Measurements from ENCODE around the gene RBFOX2. TPM values are rescaled to one million over a fixed set of nuclear protein-coding genes. Genes with fewer than 3 reads are reported as not detected.

Gene RBFOX2
- total RNA-seq, 3 donors from 2014 or later, result 63.4 to 97.3 (median 85.5) TPM

DNA sequence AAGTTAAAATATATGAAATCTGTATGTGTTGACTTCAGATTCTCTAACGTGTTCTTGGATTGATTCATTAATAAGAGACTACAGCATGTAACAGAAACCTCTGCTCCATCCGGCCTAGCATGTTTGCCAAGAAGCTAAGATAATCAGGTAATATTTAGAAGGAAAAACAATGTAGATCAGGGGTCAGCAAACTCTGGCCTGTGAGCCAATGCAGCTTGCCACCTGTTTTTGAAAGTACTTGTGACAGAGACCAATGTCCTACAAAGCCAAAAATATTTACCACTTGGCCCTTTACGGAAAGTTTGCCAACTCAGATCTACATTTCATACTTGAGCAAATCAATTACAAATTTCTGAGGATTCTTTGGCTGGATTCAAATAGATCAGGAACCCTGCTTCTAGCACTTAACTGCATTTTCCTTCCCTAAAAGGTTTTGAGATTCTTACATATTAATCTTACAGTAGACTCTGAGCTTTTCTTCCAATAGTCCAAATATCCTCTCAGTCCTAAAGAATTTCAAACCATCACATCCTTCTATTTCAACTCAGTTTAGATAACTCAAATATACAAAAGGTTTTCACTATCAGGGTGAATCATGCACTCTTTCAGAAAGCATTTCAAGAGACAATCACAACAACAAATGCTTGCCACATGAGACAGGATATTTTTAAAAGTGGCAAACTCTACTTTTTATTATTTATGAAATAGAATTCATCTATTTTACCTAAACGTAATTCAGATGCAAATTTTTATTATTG lies 281.5 kb downstream of the RBFOX2 start:
- no peak overlapping the region for H3K27ac ChIP-seq
- H3K9me3 ChIP-seq, result no peaks in the 10 kb centered on the region
- H3K27me3 ChIP-seq, result no peaks in the 10 kb centered on the region
- H3K4me1 ChIP-seq, result no peaks in the 10 kb centered on the region
- intact Hi-C loops (cut with DNase I; ENCODE audit: low total_unique reads), result no loop called here
- H3K4me3 ChIP-seq, result no peak overlapping the region
- DNase-seq (ENCODE audit: low spot score in 2 of 2), result no peak
- H3K36me3 ChIP-seq, result no peaks in the 10 kb centered on the region
- TF ChIP-seq, protein P1, sequence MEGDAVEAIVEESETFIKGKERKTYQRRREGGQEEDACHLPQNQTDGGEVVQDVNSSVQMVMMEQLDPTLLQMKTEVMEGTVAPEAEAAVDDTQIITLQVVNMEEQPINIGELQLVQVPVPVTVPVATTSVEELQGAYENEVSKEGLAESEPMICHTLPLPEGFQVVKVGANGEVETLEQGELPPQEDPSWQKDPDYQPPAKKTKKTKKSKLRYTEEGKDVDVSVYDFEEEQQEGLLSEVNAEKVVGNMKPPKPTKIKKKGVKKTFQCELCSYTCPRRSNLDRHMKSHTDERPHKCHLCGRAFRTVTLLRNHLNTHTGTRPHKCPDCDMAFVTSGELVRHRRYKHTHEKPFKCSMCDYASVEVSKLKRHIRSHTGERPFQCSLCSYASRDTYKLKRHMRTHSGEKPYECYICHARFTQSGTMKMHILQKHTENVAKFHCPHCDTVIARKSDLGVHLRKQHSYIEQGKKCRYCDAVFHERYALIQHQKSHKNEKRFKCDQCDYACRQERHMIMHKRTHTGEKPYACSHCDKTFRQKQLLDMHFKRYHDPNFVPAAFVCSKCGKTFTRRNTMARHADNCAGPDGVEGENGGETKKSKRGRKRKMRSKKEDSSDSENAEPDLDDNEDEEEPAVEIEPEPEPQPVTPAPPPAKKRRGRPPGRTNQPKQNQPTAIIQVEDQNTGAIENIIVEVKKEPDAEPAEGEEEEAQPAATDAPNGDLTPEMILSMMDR (IDR thresholded peaks at IDR 0.05), result no peak
- TF ChIP-seq POLR2A (IDR thresholded peaks at IDR 0.05) (no peak), POLR2AphosphoS5 (IDR thresholded peaks at IDR 0.05) (no peak)

DNA sequence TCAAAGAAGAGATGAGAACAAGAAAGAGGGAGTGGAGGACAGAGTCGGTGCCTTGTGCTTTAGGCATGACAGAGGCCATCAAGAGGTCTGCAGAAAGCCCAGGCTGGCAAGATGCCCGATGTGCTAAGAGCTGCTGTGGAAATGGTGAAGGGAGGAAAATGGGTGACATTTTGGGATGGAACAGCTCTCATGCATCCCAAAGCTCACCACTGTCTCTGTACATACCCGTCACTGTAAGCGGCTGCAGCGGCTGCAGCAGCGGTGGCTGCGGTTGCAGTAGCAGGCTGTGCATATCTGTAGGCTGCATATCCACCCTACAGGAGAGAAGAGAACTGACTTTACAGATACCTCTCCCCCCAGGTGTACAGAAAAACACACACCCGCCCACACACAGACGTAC lies 282.4 kb downstream of the RBFOX2 start:
- H3K9me3 ChIP-seq, result no peaks in the 10 kb centered on the region
- H3K4me3 ChIP-seq, result no peak overlapping the region
- no peak overlapping the region for H3K27ac ChIP-seq
- no peak for TF ChIP-seq POLR2AphosphoS5 (IDR thresholded peaks at IDR 0.05)
- no peak for TF ChIP-seq POLR2A (IDR thresholded peaks at IDR 0.05)
- TF ChIP-seq, protein P1 (IDR thresholded peaks at IDR 0.05), result no peak
- no peaks in the 10 kb centered on the region for H3K27me3 ChIP-seq
- no peaks in the 10 kb centered on the region for H3K36me3 ChIP-seq
- intact Hi-C loops (cut with DNase I; ENCODE audit: low total_unique reads), result no loop called here
- no peak for DNase-seq (ENCODE audit: low spot score in 2 of 2)
- no peaks in the 10 kb centered on the region for H3K4me1 ChIP-seq

DNA sequence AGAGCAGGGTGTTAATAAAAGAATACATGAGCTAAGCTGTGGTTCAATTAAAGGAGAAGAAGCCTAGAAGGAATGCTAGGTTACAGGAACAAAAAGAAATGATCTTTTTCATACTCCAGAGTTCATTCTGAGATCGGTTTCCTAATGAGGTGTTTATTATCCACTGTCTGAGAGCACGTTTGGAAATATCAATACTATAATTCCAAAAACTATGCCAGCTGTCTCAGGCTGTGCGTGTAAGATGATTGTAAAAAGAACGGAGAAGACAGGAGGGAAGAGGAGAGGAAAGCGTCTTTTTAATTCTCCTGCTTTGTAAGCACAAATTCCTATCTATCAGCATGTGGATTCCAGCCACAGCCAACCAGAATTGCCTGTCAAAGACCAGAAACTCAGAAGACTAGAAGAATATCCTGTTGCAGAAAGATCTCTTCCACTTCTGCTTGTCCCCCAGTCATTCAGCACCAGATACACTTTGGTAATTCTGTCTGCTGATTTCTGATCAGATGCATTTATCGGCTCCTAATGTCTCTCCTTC lies 285.2 kb downstream of the RBFOX2 start:
- Histone ChIP-seq H3K27ac (peak overlapping the region; percentile 4 to 53), H3K4me1 (no peaks in the 10 kb centered on the region), H3K4me3 (no peak overlapping the region), H3K36me3 (no peaks in the 10 kb centered on the region), H3K9me3 (no peaks in the 10 kb centered on the region), H3K27me3 (no peaks in the 10 kb centered on the region)
- no peak for DNase-seq (ENCODE audit: low spot score in 2 of 2)
- intact Hi-C loops (cut with DNase I; ENCODE audit: low total_unique reads), result no loop called here
- TF ChIP-seq, protein P1 (IDR thresholded peaks at IDR 0.05), result no peak
- no peak for TF ChIP-seq POLR2A (IDR thresholded peaks at IDR 0.05)

DNA sequence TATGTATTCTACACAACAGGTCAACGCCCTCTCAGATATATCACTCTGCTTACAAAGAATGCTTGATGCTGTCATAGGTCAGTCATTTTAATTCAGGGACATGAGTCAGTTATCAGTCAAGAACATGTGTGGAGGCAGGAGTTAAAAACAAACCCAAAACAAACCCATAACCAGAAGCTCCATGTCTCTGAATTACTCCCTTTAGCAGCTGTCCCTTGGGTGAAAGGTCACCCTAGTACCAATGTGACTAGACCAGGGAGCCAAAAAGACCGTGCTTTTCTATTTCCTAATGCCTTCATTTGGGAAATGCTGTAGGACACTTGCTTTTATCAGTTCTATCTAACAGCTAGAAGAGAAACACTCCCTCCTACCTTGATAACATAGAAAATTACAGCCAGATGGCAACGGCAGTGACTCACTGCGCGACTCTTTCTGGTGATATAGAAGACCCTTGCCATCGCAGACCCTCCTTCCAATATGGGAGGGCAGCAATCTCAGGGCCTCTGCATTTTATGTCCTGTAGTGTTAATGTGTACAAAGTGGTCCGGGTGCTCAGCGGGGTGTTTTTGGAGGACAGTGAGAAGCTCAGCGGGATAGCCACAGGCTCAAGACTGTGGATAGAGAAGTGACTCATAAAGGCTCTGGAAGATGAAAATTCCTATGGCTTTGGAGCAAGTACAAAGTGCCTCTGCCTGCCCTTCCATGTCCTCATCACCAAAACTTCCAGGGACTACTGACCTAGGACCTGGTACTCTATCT lies 286.1 kb downstream of the RBFOX2 start:
- TF ChIP-seq, protein P1 (IDR thresholded peaks at IDR 0.05), result no peak
- TF ChIP-seq POLR2AphosphoS5 (IDR thresholded peaks at IDR 0.05) (no peak), POLR2A (IDR thresholded peaks at IDR 0.05) (no peak)
- intact Hi-C loops (cut with DNase I; ENCODE audit: low total_unique reads), result no loop called here
- Histone ChIP-seq H3K27me3 (no peaks in the 10 kb centered on the region), H3K27ac (peak overlapping the region; percentile 52 to 53), H3K4me3 (no peak overlapping the region), H3K36me3 (no peaks in the 10 kb centered on the region), H3K4me1 (no peaks in the 10 kb centered on the region), H3K9me3 (no peaks in the 10 kb centered on the region)
- no peak for DNase-seq (ENCODE audit: low spot score in 2 of 2)

DNA sequence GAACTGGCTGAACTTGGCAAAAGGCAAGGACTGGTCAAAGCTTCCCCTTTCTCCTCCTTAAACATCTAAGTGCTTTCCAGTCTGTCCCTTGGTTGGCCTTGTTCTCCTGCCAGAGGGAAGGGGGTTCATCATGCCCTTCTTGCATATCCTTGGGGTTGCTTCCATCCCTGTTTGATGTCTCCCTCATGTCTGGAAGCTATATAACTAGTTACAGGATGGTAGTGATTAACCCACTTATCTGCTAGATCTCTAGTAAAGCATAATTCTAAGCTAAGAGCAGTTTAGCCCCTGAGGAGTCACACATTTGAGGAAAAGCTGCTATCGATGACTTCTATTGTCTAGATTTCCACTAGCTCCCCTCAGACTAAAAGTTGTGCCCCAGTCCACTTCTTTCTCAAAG lies 288.0 kb downstream of the RBFOX2 start:
- Histone ChIP-seq H3K27ac (no peak overlapping the region), H3K9me3 (no peaks in the 10 kb centered on the region), H3K36me3 (no peaks in the 10 kb centered on the region), H3K27me3 (no peaks in the 10 kb centered on the region), H3K4me3 (no peak overlapping the region), H3K4me1 (no peaks in the 10 kb centered on the region)
- no peak for DNase-seq (ENCODE audit: low spot score in 2 of 2)
- intact Hi-C loops (cut with DNase I; ENCODE audit: low total_unique reads), result no loop called here
- TF ChIP-seq, protein P1 (IDR thresholded peaks at IDR 0.05), result no peak
- no peak for TF ChIP-seq POLR2A (IDR thresholded peaks at IDR 0.05)
- TF ChIP-seq POLR2AphosphoS5 (IDR thresholded peaks at IDR 0.05), result no peak

Measured in breast epithelium (tissue), 4 donors.